GM23338 (cell line): ENCODE data around the gene MTHFD1L. TPM values are rescaled to one million over a fixed set of nuclear protein-coding genes. Genes with fewer than 3 reads are reported as not detected.

ENCODE experiments used
- ATAC-seq: fragments of 200-7000 bp; cut with Tn5 transposase; 3 replicates; pipeline ENCODE4 v1.9.1; 2020
- DNase-seq: peaks from one replicate; pipeline ENCODE4 v3.0.0-alpha.2; 2015; ENCODE audit warnings: low spot score
- H2AFZ ChIP-seq: fragments of 200-600 bp; sonication (generic); 2 replicates; pipeline ENCODE4 v1.8.0; 2016; ENCODE audit warnings: antibody characterized with exemption, mild to moderate bottlenecking, moderate library complexity
- H3F3A ChIP-seq: fragments of 200-600 bp; sonication (generic); replicated peaks from 2 replicates; pipeline ENCODE4 v1.8.0; 2017; ENCODE audit warnings: antibody characterized with exemption, mixed run types, low read depth
- H3K27ac ChIP-seq: fragments of 200-600 bp; sonication (generic); 2 replicates; pipeline ENCODE4 v1.6.1; 2016; ENCODE audit warnings: low read depth
- H3K27me3 ChIP-seq: fragments of 200-600 bp; sonication (generic); 2 replicates; pipeline ENCODE4 v1.8.0; 2016; ENCODE audit warnings: mild to moderate bottlenecking, mixed run types, moderate library complexity; ENCODE audit not compliant: insufficient read depth
- H3K36me3 ChIP-seq: fragments of 200-600 bp; sonication (generic); 2 replicates; pipeline ENCODE4 v1.8.0; 2016; ENCODE audit warnings: mild to moderate bottlenecking; ENCODE audit not compliant: insufficient read depth
- H3K4me1 ChIP-seq: fragments of 200-600 bp; sonication (generic); 2 replicates; pipeline ENCODE4 v1.8.0; 2016; ENCODE audit warnings: mild to moderate bottlenecking, moderate library complexity; ENCODE audit not compliant: insufficient read depth
- H3K4me2 ChIP-seq: fragments of 200-600 bp; sonication (generic); 2 replicates; pipeline ENCODE4 v1.7.1; 2017; ENCODE audit warnings: mixed run types
- H3K4me3 ChIP-seq: fragments of 200-600 bp; sonication (generic); 2 replicates; pipeline ENCODE4 v1.6.1; 2016; ENCODE audit warnings: mixed run types
- H3K79me2 ChIP-seq: fragments of 200-600 bp; sonication (generic); replicated peaks from 2 replicates; pipeline ENCODE4 v1.8.0; 2017; ENCODE audit warnings: mild to moderate bottlenecking; ENCODE audit not compliant: insufficient read depth
- H3K9me2 ChIP-seq: fragments of 200-600 bp; sonication (generic); 2 replicates; pipeline ENCODE4 v1.8.0; 2017; ENCODE audit not compliant: insufficient read depth
- H4K20me1 ChIP-seq: fragments of 200-600 bp; sonication (generic); replicated peaks from 2 replicates; pipeline ENCODE4 v1.8.0; 2017; ENCODE audit warnings: mild to moderate bottlenecking; ENCODE audit not compliant: insufficient read depth
- H3K27ac Mint-ChIP-seq: 2 replicates; pipeline ENCODE4 v1.8.0; 2020; ENCODE audit warnings: inconsistent platforms, mild to moderate bottlenecking, moderate library complexity, mixed read lengths
- H3K27me3 Mint-ChIP-seq: 3 replicates; pipeline ENCODE4 v1.8.0; 2022; ENCODE audit warnings: low read depth, mild to moderate bottlenecking, moderate library complexity, mixed read lengths, inconsistent platforms; ENCODE audit not compliant: insufficient read depth, poor library complexity
- H3K36me3 Mint-ChIP-seq: 3 replicates; pipeline ENCODE4 v1.8.0; 2021; ENCODE audit warnings: low read depth, mild to moderate bottlenecking, inconsistent platforms, moderate library complexity, mixed read lengths
- H3K4me1 Mint-ChIP-seq: 3 replicates; pipeline ENCODE4 v1.8.0; 2020; ENCODE audit warnings: mild to moderate bottlenecking, inconsistent platforms, mixed read lengths
- H3K4me3 Mint-ChIP-seq: 3 replicates; pipeline ENCODE4 v1.8.0; 2021; ENCODE audit warnings: moderate library complexity, mild to moderate bottlenecking, inconsistent platforms, mixed read lengths
- H3K9me3 Mint-ChIP-seq: 3 replicates; pipeline ENCODE4 v1.8.0; 2020; ENCODE audit warnings: moderate library complexity, mild to moderate bottlenecking, inconsistent platforms, mixed read lengths
- CREB1 ChIP-seq: fragments of 250-450 bp; sonication (Bioruptor Pico); IDR thresholded peaks from 2 replicates; pipeline ENCODE4 v1.5.0; 2020; ENCODE audit warnings: low read depth, mild to moderate bottlenecking, moderate library complexity
- CTCF ChIP-seq, 2 experiments: fragments of 200-600 bp in 1 of 2; sonication (generic) in 1 of 2; conservative IDR thresholded peaks; 2 replicates each; pipeline versions ENCODE4 v1.5.1 to v1.6.1; 2016 to 2017; ENCODE audit warnings: antibody characterized with exemption in 2 of 2, low read depth in 2 of 2, mild to moderate bottlenecking in 2 of 2, moderate library complexity in 1 of 2
- EZH2 ChIP-seq: fragments of 200-600 bp; sonication (generic); IDR thresholded peaks from one replicate; pipeline ENCODE4 v1.8.0; 2017; ENCODE audit warnings: antibody characterized with exemption, mild to moderate bottlenecking, low read depth; ENCODE audit not compliant: unreplicated experiment
- EZH2phosphoT487 ChIP-seq: fragments of 200-600 bp; sonication (generic); IDR thresholded peaks from one replicate; pipeline ENCODE4 v1.8.1; 2018; ENCODE audit warnings: antibody characterized with exemption; ENCODE audit not compliant: unreplicated experiment
- JUNB ChIP-seq: IDR thresholded peaks from one replicate; pipeline ENCODE4 v1.6.1; 2016; ENCODE audit warnings: antibody characterized with exemption; ENCODE audit not compliant: unreplicated experiment
- NANOG ChIP-seq: IDR thresholded peaks from 2 replicates; pipeline ENCODE4 v1.6.1; 2016; ENCODE audit warnings: antibody characterized with exemption, borderline replicate concordance
- POLR2AphosphoS5 ChIP-seq: IDR thresholded peaks from 2 replicates; pipeline ENCODE4 v1.6.1; 2016; ENCODE audit warnings: antibody characterized with exemption, low read depth
- STAT1 ChIP-seq: IDR thresholded peaks from one replicate; pipeline ENCODE4 v1.6.1; 2016; ENCODE audit warnings: antibody characterized with exemption; ENCODE audit not compliant: unreplicated experiment
- ZNF114 ChIP-seq: fragments of 250-450 bp; sonication (Bioruptor Pico); IDR thresholded peaks from 2 replicates; pipeline ENCODE4 v1.5.0; 2020; ENCODE audit warnings: mild to moderate bottlenecking, moderate library complexity
- ZNF331 ChIP-seq: fragments of 250-450 bp; sonication (Bioruptor Pico); IDR thresholded peaks from 2 replicates; pipeline ENCODE4 v1.5.0; 2020; ENCODE audit warnings: low read depth, mild to moderate bottlenecking, moderate library complexity
- polyA plus RNA-seq: library from polyadenylated mRNA; unstranded; fragments of >200 nt; fragmentation: Nextera tagmentation; extraction: Ambion mirVana; gene quantifications from 2 replicates; pipeline ENCODE4 v1.2.1, GENCODE V29; 2016
- total RNA-seq: library from RNA; depleted of rRNA; stranded (reverse); fragments of >200 nt; shearing (Covaris generic); gene quantifications from 2 replicates; pipeline ENCODE4 v1.2.3, GENCODE V29; 2014
- TF ChIP-seq, protein P1 (sequence below): fragments of 250-450 bp; sonication (Bioruptor Pico); IDR thresholded peaks from 2 replicates; pipeline ENCODE4 v1.5.0; 2020; ENCODE audit warnings: mild to moderate bottlenecking, moderate library complexity
- TF ChIP-seq, protein P2 (sequence below): IDR thresholded peaks from 2 replicates; pipeline ENCODE4 v1.6.1; 2016; ENCODE audit warnings: antibody characterized with exemption

The MTHFD1L gene
- total and polyA plus RNA-seq, 2 experiments from 2014 or later: 53.2 to 66.8 TPM

DNA sequence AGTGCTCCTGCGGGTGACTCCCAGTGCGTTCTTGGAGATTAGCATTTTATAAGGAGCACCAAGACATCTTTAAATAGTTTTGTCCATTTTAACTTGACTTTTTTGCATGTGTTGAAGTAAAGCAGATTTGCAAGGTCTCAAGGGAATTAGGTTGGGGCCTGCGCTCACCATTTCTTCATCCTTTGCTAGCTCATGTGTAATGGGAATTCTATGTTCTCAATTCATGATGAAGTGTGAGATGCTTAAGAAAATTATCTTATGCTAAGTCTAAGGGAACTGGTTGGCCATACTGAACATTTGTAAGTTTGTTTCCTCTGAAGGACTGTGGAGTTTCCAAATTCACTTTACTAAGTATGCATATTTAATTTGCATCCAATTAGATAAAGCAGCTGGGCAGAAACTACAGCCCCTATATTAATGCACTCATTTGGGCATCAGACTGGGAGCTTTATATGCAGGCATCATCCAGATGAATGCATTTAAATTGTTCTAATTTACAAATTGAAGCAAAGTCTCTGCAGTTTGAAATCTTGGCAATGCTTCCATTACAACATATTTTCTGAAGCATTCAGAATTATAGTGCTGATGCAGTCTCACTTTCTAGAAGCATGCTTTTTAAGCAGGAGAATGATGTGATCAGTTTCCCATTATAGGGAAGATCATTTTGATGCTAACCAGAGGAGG, 266.0 kb downstream of the MTHFD1L start (continued):
- TF ChIP-seq CTCF (conservative IDR thresholded peaks at IDR 0.05; ENCODE audit: low read depth in 2 of 2): no peak
- TF ChIP-seq ZNF114: no peak
- no peak for TF ChIP-seq CREB1
- TF ChIP-seq EZH2: no peak

DNA sequence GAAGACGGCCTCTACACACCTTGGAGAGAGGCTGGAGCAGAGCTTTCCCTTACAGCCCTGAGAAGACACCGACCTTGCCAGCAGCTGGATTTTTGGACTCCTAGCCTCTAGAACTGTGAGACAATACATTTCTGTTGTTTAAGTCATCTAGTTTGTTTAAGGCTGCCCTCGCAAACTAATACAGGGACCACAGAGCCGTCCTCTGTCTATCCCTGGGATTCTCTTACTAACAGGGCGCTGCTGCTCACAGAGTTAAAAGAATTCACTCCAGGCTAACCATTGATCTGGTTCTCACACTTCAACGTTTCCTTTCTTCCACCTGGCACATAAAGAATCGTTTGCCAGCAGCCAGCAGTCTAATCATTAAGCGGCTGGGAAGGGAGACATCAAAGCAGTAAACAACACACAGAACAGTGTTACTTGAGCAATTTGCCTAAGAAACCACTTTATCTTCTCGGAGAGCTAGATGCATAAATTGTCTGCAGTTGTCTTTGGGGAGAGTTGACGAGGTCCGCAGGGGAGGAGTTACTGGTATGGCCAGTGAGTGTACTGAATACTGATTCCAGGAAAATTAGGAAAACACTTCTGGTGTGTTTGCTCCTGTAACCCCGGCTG, 270.7 kb downstream of the MTHFD1L start:
- Histone ChIP-seq H3K4me3 (no peak overlapping the region), H3K27ac (no peak overlapping the region), H3K27me3 (no peaks in the 10 kb centered on the region), H3K36me3 (no peaks in the 10 kb centered on the region), H3F3A (no peaks in the 10 kb centered on the region), H3K9me2 (peaks cover 6% of the 10 kb centered on the region; the same call in 1 of the 2 replicates), H4K20me1 (no peaks in the 10 kb centered on the region), H2AFZ (no peak overlapping the region; the same call in 1 of the 2 replicates), H3K4me2 (no peak overlapping the region), H3K4me1 (no peaks in the 10 kb centered on the region), H3K79me2 (no peaks in the 10 kb centered on the region)
- H3K4me3 Mint-ChIP-seq: no peak overlapping the region
- H3K27ac Mint-ChIP-seq: no peak overlapping the region
- H3K27me3 Mint-ChIP-seq: peaks cover 2% of the 10 kb centered on the region
- DNase-seq (peak; percentile 29), ATAC-seq (no peak; the same call in 1 of the 3 replicates)
- H3K36me3 Mint-ChIP-seq: peaks cover 4% of the 10 kb centered on the region; the same call in 2 of the 3 replicates
- H3K9me3 Mint-ChIP-seq: peaks cover 9% of the 10 kb centered on the region
- H3K4me1 Mint-ChIP-seq: no peaks in the 10 kb centered on the region
- TF ChIP-seq, protein P1, sequence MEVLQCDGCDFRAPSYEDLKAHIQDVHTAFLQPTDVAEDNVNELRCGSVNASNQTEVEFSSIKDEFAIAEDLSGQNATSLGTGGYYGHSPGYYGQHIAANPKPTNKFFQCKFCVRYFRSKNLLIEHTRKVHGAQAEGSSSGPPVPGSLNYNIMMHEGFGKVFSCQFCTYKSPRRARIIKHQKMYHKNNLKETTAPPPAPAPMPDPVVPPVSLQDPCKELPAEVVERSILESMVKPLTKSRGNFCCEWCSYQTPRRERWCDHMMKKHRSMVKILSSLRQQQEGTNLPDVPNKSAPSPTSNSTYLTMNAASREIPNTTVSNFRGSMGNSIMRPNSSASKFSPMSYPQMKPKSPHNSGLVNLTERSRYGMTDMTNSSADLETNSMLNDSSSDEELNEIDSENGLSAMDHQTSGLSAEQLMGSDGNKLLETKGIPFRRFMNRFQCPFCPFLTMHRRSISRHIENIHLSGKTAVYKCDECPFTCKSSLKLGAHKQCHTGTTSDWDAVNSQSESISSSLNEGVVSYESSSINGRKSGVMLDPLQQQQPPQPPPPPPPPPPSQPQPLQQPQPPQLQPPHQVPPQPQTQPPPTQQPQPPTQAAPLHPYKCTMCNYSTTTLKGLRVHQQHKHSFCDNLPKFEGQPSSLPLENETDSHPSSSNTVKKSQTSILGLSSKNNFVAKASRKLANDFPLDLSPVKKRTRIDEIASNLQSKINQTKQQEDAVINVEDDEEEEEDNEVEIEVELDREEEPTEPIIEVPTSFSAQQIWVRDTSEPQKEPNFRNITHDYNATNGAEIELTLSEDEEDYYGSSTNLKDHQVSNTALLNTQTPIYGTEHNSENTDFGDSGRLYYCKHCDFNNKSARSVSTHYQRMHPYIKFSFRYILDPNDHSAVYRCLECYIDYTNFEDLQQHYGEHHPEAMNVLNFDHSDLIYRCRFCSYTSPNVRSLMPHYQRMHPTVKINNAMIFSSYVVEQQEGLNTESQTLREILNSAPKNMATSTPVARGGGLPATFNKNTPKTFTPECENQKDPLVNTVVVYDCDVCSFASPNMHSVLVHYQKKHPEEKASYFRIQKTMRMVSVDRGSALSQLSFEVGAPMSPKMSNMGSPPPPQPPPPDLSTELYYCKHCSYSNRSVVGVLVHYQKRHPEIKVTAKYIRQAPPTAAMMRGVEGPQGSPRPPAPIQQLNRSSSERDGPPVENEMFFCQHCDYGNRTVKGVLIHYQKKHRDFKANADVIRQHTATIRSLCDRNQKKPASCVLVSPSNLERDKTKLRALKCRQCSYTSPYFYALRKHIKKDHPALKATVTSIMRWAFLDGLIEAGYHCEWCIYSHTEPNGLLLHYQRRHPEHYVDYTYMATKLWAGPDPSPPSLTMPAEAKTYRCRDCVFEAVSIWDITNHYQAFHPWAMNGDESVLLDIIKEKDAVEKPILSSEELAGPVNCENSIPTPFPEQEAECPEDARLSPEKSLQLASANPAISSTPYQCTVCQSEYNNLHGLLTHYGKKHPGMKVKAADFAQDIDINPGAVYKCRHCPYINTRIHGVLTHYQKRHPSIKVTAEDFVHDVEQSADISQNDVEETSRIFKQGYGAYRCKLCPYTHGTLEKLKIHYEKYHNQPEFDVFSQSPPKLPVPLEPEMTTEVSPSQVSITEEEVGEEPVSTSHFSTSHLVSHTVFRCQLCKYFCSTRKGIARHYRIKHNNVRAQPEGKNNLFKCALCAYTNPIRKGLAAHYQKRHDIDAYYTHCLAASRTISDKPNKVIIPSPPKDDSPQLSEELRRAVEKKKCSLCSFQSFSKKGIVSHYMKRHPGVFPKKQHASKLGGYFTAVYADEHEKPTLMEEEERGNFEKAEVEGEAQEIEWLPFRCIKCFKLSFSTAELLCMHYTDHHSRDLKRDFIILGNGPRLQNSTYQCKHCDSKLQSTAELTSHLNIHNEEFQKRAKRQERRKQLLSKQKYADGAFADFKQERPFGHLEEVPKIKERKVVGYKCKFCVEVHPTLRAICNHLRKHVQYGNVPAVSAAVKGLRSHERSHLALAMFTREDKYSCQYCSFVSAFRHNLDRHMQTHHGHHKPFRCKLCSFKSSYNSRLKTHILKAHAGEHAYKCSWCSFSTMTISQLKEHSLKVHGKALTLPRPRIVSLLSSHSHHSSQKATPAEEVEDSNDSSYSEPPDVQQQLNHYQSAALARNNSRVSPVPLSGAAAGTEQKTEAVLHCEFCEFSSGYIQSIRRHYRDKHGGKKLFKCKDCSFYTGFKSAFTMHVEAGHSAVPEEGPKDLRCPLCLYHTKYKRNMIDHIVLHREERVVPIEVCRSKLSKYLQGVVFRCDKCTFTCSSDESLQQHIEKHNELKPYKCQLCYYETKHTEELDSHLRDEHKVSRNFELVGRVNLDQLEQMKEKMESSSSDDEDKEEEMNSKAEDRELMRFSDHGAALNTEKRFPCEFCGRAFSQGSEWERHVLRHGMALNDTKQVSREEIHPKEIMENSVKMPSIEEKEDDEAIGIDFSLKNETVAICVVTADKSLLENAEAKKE (CRISPR knock-in tag): no peak
- TF ChIP-seq CTCF (conservative IDR thresholded peaks at IDR 0.05; ENCODE audit: low read depth in 2 of 2): no peak
- TF ChIP-seq, protein P2, sequence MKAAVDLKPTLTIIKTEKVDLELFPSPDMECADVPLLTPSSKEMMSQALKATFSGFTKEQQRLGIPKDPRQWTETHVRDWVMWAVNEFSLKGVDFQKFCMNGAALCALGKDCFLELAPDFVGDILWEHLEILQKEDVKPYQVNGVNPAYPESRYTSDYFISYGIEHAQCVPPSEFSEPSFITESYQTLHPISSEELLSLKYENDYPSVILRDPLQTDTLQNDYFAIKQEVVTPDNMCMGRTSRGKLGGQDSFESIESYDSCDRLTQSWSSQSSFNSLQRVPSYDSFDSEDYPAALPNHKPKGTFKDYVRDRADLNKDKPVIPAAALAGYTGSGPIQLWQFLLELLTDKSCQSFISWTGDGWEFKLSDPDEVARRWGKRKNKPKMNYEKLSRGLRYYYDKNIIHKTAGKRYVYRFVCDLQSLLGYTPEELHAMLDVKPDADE: no peak
- no peak for TF ChIP-seq EZH2
- TF ChIP-seq EZH2phosphoT487: no peak
- TF ChIP-seq NANOG: no peak
- TF ChIP-seq ZNF331 (CRISPR knock-in tag): no peak
- no peak for TF ChIP-seq JUNB
- TF ChIP-seq POLR2AphosphoS5: no peak
- TF ChIP-seq CREB1: no peak
- no peak for TF ChIP-seq STAT1
- TF ChIP-seq ZNF114: no peak
